HG03135 (cell line): ENCODE results near the gene PCDHB14.

Source experiments
- ATAC-seq: cut with Tn5 transposase; IDR thresholded peaks from one replicate; pipeline ENCODE4 v1.9.1; 2021; ENCODE audit warnings: mild to moderate bottlenecking, moderate library complexity; ENCODE audit not compliant: unreplicated experiment

The PCDHB14 gene

DNA sequence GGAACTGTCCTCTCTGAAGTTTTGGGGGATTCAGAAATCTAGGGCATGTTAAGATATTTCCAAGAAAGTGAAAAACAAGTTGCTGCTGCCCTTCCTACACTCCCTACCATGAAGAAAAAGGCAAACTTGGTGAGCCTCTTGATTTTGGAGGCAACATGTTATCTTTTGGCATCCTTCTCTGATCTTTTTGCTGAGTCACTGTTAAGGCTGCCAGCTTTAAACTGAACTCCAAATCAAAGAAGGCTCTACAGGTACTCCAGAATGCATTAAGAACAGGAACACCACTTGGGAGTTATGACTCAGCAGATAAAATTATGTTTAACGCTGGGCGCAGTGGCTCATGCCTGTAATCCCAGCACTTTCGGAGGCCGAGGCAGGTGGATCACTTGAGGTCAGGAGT is 46.1 kb downstream of the PCDHB14 start:
- no peak for ATAC-seq

DNA sequence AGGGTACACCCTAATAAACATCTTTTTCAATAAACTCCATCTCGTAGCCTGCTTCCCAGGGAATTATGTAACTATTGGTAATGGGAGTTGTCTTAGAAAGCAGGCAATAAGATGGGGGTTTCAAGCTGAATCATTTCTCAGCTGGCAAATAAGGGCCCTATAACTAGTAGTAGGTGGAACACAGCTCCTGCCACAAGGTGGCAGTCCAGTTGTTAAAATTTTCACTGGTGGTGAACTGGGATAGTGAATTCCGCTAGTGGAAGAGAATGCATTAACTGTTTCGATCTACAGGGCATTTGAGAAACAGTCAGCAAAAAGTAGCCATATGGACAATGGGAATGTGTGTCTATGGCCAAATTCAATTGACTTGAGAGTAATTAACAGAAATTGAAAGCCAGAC is 49.8 kb downstream of the PCDHB14 start:
- ATAC-seq, result no peak
